SIG-M5 treated with dmso at 0.1 percent for 504 hours (cell line): ENCODE data around the gene G6PC2.

Source experiments
- DNase-seq: peaks from one replicate; lab custom pipeline; 2025; ENCODE audit not compliant: unreplicated experiment; lab: John Stamatoyannopoulos, UW

Gene G6PC2

GRCh38 chr2:168944065-168944464, 43.0 kb downstream of the G6PC2 start:
- peak; percentile 11 for DNase-seq

- no peak for DNase-seq
Observed at GRCh38 chr2:168945508-168945907, 44.4 kb downstream of the G6PC2 start.

- peak; percentile 26 for DNase-seq
Observed at GRCh38 chr2:168948621-168949212, 47.6 kb downstream of the G6PC2 start.

DNA sequence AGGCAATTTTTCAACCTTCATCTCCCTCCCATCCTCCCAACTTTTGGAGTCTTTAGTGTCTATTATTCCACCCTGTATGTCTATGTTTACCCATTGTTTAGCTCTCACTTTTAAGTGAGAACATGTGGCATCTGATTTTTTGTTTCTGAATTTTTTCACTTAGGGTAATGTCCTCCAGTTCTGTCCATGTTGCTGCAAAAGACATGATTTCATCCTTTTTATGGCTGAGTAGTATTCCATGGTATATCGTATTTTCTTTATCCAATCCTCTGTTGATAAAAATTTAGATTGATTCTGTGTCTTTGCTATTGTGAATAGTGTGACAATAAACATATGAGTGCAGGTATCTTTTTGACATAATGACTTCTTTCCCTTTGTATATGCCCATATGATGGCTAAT, 48.2 kb downstream of the G6PC2 start:
- DNase-seq = no peak

DNA sequence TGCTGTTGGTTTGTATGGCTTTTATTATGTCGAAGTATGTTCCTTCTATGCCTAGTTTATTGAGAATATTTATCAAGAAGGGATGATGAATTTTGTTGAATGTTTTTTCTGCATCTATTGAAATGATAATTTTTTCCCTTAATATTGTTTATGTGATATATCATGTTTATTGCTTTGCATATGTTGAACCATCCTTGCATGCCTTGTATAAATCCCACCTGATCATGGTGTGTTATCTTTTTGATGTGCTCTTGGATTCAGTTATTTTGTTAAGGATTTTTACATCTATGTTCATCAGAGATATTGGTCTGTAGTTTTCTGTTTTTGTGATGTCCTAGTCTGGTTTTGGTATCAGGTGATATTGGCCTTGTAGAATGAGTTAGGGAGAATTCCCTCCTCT, 50.8 kb downstream of the G6PC2 start:
- DNase-seq = no peak

DNA sequence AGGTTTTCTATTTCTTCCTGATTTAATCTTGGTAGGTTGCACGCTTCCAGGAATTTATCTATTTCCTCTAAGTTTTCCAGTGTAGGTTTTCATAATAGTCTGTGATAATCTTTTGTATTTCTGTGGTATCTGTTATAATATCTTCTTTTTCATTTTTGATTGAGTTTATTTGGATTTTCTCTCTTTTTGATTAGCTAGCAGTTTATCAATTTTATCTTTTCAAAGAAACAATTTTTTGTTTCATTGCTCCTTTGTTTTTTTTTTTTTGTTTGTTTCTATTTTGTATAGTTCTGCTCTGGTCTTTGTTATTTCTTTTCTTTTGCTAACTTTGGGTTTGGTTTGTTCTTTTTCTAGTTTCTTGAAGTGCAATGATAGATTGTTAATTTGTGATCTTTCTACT, 51.3 kb downstream of the G6PC2 start:
- no peak for DNase-seq

DNA sequence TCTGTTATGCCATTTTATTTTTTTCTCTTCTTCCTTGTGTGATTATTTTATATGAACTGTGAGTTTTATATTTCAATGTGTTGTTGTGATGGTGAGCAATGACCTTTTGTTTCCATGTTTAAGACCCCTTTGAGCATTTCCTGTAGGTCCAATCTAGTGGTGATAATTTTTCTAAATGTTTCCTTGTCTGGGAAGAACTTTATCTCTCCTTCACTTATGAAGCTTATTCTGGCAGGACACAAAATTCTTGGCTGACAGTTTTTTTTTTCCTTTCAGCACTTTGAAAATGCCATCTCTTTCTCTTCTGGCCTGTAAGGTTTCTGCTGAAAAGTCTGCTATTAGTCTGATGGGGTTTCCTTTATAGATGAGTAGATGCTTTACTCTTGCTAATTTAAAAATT, 53.2 kb downstream of the G6PC2 start:
- no peak for DNase-seq

GRCh38 chr2:168955321-168955720, 54.2 kb downstream of the G6PC2 start:
- DNase-seq = no peak

DNA sequence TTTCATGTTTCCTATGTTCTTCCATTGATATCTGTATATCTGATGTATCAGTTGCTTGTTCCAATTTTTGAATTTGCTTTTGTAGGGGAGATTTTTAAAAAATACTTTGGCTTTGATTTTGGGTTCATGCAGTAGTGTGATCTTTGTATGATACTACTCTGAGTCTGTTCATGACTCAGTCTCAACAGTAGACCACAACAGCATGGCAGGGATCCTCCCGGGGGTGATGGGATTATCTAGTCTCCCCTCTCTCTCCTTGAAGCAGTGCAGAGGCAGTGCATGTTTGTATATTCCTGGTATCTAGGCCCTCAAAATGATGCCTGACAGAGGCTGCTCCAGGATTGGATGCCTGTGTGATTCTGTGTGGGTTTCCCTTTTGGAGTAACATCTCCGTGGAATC, 55.3 kb downstream of the G6PC2 start:
- DNase-seq = no peak
